Cardiac fibroblast (primary cell): Measurements from ENCODE around the gene MTMR3.
"Not testable (repeated sequence)": the region's sequence is repeated elsewhere in the genome, so short reads cannot be mapped to it uniquely, and the experiment has no call there.

Experiments
- DNase-seq, 2 donors: peaks; one replicate each; pipeline versions ENCODE4 v3.0.0 to v3.0.0-alpha.2; 2010; ENCODE audit warnings: low read depth in 2 of 2
- H3K4me3 ChIP-seq, 2 donors: replicated peaks in 1 of 2; 1 replicate in 1 of 2; 2 replicates in 1 of 2; pipeline ENCODE4 v1.5.1; 2011; ENCODE audit warnings: low read depth in 2 of 2, low read length in 2 of 2, mild to moderate bottlenecking in 2 of 2, moderate library complexity in 1 of 2
- TF ChIP-seq, protein P1 (sequence below): IDR thresholded peaks from one replicate; pipeline ENCODE4 v1.5.1; 2011; ENCODE audit warnings: low read depth, mild to moderate bottlenecking, low read length, inconsistent platforms

The MTMR3 gene

DNA sequence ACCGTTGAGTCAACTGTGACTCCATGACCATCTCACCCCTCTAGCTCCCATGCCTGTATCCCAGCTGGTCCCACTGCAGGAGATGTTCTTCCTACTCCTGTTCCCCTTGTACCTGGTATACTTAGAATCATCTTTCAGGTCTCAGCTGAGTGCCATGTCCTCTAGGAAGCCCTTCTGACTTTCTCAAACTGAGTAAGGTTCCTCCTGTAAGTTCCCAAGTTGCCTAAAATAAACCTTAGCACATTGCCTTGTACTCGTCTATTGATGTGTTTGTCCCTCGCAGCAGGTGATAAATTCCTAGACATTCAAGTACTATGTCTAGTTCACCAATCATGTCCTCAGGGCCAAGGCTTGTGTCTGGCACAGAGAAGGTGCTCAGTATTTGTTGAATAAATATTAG is 26.5 kb upstream of the MTMR3 start:
- DNase-seq = no peak
- TF ChIP-seq, protein P1, sequence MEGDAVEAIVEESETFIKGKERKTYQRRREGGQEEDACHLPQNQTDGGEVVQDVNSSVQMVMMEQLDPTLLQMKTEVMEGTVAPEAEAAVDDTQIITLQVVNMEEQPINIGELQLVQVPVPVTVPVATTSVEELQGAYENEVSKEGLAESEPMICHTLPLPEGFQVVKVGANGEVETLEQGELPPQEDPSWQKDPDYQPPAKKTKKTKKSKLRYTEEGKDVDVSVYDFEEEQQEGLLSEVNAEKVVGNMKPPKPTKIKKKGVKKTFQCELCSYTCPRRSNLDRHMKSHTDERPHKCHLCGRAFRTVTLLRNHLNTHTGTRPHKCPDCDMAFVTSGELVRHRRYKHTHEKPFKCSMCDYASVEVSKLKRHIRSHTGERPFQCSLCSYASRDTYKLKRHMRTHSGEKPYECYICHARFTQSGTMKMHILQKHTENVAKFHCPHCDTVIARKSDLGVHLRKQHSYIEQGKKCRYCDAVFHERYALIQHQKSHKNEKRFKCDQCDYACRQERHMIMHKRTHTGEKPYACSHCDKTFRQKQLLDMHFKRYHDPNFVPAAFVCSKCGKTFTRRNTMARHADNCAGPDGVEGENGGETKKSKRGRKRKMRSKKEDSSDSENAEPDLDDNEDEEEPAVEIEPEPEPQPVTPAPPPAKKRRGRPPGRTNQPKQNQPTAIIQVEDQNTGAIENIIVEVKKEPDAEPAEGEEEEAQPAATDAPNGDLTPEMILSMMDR = no peak
- H3K4me3 ChIP-seq = no peak overlapping the region

DNA sequence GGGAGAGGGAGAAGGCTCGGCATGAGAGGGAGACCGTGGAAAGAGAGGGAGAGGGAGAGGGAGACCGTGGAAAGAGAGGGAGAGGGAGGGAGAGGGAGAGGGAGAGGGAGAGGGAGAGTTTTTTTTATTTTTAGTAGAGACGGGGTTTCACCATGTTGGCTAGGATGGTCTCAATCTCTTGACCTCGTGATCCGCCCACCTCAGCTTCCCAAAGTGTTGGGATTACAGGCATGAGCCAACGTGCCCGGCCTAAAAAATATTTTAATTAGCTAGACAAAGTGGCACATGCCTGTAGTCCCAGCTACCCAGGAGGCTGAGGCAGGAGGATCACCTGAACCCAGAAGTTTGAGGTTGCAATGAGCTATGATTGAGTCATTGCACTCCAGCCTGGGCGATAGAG is 23.9 kb upstream of the MTMR3 start:
- H3K4me3 ChIP-seq, DNase-seq: not testable (repeated sequence)

DNA sequence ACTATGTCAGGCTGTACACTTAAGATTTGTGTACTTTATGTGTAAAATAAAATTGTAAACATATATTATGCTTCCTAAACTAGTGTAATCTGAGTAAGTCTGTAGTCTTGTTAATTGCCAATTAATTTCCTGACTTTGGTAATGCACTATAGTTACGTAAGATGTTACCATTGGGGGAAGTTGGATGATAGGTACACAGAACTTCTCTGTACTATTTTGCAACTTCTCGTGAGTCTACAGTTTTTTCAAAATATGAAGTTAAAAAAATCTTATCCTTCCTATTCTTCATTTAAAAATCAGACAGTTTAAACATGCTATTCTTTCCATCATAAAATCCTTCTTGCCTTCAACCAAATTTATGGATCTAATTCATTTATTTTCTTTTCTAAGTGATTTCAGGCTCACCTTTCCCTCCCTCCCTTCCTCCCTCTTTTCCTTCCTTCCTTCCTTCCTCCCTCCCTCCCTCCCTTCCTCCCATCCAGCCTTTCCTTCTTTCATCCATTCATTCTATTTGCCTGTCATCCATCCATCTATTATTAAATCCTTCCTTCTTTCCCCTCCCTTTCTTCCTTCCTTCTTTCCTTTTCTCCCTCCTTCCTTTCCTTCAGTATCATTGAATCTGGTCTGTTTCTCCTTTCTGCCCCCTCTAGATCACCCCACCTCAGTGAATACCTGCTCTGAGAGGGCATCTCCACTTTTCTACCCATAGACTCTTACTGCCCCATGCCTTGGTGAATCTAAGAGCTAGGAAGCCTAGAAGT is 22.8 kb upstream of the MTMR3 start:
- no peak overlapping the region for H3K4me3 ChIP-seq
- DNase-seq = no peak
- TF ChIP-seq, protein P1 = no peak

DNA sequence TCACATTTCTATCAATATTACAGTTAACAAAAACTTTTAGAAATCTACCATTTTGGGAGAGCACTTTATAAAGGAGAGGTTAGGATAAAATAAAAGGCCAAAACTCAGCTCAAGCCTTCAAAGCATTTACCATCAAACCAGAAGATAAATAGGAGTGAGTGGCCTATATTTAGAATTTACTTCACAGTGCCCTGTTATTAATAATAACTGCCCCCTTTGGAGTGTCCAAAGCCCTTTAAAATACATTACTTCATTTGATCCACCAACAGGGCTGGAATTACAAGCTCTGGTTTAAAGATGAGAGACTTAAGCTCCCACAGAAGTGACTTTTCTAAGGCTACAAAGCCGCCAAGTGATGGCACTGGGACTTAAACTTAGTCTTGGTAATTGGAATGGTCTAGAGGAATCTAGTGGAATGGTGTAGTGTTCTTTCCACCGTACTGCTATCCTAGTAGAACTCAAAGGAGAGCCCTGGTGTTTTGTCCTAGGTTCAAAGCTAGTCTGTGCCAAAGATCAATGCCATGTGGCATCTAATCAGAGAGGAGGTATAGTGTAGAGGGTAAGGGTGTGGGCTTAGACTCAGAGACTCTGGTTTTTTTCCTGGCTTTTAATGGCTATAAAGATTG is 21.2 kb upstream of the MTMR3 start:
- TF ChIP-seq, protein P1 = no peak
- DNase-seq = no peak
- H3K4me3 ChIP-seq = no peak overlapping the region

DNA sequence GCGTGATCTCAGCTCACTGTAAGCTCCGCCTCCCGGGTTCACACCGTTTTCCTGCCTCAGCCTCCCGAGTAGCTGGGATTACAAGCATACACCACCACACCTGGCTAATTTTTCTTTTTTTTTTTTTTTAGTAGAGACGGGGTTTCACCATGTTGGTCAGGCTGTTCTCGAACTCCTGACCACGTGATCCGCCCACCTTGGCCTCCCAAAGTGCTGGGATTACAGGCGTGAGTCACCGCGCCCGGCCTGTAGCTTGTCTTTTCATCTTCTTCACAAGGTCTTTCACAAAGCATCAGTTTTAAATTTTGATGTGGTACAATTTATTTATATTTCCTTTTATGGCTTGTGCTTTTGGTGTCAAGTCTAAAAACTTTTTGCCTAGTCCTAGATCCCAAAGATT is 17.4 kb upstream of the MTMR3 start:
- DNase-seq, H3K4me3 ChIP-seq: not testable (repeated sequence)

DNA sequence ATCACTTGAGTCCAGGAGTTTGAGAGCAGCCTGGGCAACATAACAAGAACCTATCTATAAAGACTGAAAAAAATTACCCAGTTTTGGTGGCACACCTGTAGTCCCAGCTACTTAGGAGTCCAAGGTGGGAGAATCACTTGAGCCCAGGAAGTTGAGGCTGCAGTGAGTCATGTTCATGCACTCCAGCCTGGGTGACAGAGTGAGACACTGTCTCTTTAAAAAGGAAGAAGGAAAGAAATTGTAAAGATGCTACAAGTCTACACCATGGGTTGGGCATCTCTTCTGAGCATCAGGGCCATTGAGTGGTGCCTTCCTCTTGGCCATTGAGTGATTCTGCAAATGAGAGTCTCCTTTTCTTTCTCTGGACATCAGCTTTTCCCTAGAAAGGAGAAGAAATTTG is 15.7 kb upstream of the MTMR3 start:
- no peak for DNase-seq
- TF ChIP-seq, protein P1 = no peak
- no peak overlapping the region for H3K4me3 ChIP-seq

DNA sequence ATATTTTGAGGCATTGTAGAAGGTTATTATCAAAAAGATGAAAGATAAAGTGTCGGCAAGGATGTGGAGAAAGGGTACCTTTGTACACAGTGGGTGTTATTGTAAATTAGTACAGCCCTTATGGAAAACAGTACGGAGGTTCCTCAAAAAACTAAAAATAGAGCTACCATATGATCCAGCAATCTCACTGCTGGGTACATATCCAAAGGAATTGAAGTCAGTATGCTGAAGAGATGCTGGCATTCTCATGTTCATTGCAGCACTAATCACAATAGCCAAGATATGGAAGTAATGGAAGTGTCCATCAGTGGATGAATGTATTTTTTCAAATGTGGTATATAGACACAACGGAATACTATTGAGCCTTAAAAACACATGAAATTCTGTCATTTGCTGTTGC is 15.1 kb upstream of the MTMR3 start:
- DNase-seq = no peak
- TF ChIP-seq, protein P1 = no peak
- H3K4me3 ChIP-seq = no peak overlapping the region

DNA sequence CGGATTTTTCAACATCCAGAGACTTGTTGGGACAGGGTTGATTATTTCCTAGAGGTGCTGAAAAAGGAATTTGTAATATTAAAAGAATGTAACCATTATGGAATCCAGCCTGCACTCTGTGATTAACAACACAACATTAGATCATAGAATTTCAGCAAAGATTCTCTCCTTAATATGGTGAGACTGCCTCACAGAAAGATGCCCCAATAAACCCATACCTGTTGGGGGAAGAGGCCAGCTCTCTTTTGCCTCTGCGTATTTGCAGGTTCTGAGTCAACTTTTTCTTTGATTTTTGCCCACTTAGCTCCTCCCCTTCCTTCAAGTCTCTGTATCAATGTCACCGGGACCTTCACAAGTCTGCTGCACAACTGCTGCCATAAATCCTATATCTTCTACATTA is 12.4 kb upstream of the MTMR3 start:
- H3K4me3 ChIP-seq = no peak overlapping the region
- TF ChIP-seq, protein P1 = no peak
- DNase-seq = no peak
